Stimulated activated CD8-positive, alpha-beta memory T cell treated with anti-CD3 and anti-CD28 coated beads, Interleukin-2, amount 100 ng/mL, for 48 hours (primary cell): ENCODE measurements around the gene PHF23.
A peak's percentile ranks its signal among the peaks of the same experiment; 100 is the strongest.
"Not testable (repeated sequence)": the region's sequence is repeated elsewhere in the genome, so short reads cannot be mapped to it uniquely, and the experiment has no call there.

Experiments used
- DNase-seq, 2 donors: peaks; one replicate each; pipeline ENCODE4 v3.0.0-alpha.2; 2020; ENCODE audit warnings: low read depth in 2 of 2

Gene PHF23

GRCh38 chr17:7258731-7259554 is 19.7 kb upstream of the PHF23 start:
- no peak for DNase-seq

- DNase-seq: no peak
Measured at GRCh38 chr17:7256766-7257456, 17.7 kb upstream of the PHF23 start.

GRCh38 chr17:7254511-7254910 is 15.3 kb upstream of the PHF23 start:
- DNase-seq: no peak

GRCh38 chr17:7253082-7253481 is 13.8 kb upstream of the PHF23 start:
- no peak for DNase-seq

GRCh38 chr17:7252176-7253043 is 13.2 kb upstream of the PHF23 start, which contains the start of gene ELP5:
TSS of gene ELP5 (plus strand) at chr17:7252215. CDS start at chr17:7252551, 336 bp downstream.
- peak; percentile 84 to 87 for DNase-seq

- DNase-seq: peak; percentile 96 to 98
Measured at GRCh38 chr17:7251661-7252175, 12.5 kb upstream of the PHF23 start, which contains the start of gene CTDNEP1. TSS of gene CTDNEP1 (minus strand) at chr17:7251734. CDS start at chr17:7251296, 438 bp downstream.

GRCh38 chr17:7250695-7251627 is 11.7 kb upstream of the PHF23 start:
- DNase-seq: no peak

GRCh38 chr17:7249830-7250229 is 10.6 kb upstream of the PHF23 start:
- DNase-seq: no peak

GRCh38 chr17:7249214-7249613 is 10.0 kb upstream of the PHF23 start:
- DNase-seq: no peak

- DNase-seq: no peak
Measured at GRCh38 chr17:7248796-7249195, 9.5 kb upstream of the PHF23 start.

- DNase-seq: no peak
Measured at GRCh38 chr17:7246779-7247178, 7.5 kb upstream of the PHF23 start.

- not testable (repeated sequence) for DNase-seq
Measured at GRCh38 chr17:7243838-7244237, 4.6 kb upstream of the PHF23 start.

- DNase-seq: no peak
Measured at GRCh38 chr17:7243453-7243729, 4.1 kb upstream of the PHF23 start.

GRCh38 chr17:7242717-7243452 is 3.6 kb upstream of the PHF23 start:
- DNase-seq: peak; percentile 82 to 89

- peak; percentile 85 to 93 for DNase-seq
Measured at GRCh38 chr17:7241783-7242716, 2.8 kb upstream of the PHF23 start, which contains the start of gene GABARAP. TSS of gene GABARAP (minus strand) at chr17:7242449. CDS start at chr17:7242330, 119 bp downstream.

GRCh38 chr17:7241090-7241733 is 2.0 kb upstream of the PHF23 start:
- no peak for DNase-seq

GRCh38 chr17:7240375-7240774 is 1.1 kb upstream of the PHF23 start:
- DNase-seq: no peak

- no peak for DNase-seq
Measured at GRCh38 chr17:7238420-7239090, 702 bp downstream of the PHF23 start.
